ENCODE measurements around the gene MAPKAPK2.

The MAPKAPK2 gene

DNA sequence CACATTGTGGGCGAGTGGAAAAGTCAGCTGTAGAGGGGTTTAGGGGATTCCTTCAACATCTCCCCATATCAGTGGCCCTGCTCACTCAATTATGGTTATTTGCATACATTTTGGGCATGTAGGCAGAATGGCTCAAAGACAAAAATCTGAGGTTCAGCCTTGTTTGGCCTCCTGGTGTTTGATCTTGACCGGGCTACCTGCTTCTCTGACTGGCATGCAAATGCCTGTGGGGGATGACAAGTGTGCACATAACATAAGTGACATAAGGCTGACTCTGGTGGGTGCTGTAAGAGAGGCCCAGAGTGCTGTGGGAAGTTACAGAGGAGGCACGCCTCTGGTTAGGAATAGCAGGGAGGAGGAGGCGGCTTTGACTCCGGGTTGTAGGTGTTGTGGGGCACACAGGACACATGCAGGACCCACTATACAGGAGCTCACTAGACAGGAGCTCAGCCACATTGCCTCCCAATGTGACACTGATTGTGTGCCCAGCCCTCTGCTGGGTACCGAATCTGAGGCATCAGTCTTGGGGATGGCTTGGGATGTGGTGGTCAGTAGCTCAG lies 56.5 kb downstream of the MAPKAPK2 start:
- TF ChIP-seq, protein P1, sequence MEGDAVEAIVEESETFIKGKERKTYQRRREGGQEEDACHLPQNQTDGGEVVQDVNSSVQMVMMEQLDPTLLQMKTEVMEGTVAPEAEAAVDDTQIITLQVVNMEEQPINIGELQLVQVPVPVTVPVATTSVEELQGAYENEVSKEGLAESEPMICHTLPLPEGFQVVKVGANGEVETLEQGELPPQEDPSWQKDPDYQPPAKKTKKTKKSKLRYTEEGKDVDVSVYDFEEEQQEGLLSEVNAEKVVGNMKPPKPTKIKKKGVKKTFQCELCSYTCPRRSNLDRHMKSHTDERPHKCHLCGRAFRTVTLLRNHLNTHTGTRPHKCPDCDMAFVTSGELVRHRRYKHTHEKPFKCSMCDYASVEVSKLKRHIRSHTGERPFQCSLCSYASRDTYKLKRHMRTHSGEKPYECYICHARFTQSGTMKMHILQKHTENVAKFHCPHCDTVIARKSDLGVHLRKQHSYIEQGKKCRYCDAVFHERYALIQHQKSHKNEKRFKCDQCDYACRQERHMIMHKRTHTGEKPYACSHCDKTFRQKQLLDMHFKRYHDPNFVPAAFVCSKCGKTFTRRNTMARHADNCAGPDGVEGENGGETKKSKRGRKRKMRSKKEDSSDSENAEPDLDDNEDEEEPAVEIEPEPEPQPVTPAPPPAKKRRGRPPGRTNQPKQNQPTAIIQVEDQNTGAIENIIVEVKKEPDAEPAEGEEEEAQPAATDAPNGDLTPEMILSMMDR (IDR thresholded peaks at IDR 0.05), result no peak
- intact Hi-C loops (cut with DNase I; ENCODE audit: low total_unique reads), result no loop called here
- Histone ChIP-seq H3K4me3 (no peak overlapping the region), H3K27ac (no peak overlapping the region), H3K4me1 (peaks cover 0 to 13% (median 0%) of the 10 kb centered on the region in 4 donors), H3K36me3 (peaks cover 0 to 8% (median 0%) of the 10 kb centered on the region in 3 donors), H3K9me3 (no peaks in the 10 kb centered on the region), H3K27me3 (no peaks in the 10 kb centered on the region)
- no peak for DNase-seq

DNA sequence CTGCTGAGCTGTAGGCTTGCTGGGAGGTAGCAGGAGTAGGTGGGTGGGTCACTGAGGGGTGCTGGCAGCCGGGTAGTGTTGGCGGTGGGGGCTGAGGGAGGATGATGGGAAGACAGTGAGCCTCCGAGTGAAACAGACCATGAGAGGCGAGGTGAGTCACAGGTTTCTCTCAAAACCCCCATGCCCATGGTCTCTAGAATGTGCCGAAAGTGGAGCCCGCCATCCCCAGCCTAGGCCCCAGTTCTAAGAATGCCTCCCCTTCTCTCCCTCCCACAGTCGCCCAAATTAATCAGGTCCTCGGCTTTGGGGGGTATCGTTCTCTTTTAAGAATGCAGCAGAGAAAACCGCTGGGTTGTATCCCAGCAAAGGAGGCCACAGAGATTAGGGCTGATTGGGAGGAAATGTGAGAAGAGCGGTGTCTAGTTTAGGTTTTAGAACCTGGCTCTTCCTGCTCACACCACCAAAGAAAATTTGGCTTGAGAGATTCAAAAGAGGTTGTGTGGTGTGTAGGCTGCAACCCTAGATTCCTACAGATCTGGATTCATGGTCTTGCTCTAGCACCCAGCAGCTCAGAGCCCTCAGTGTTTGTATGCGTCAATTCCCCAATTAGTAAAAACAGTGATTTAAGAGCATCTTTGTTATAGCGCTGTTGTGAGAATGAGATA lies 58.1 kb downstream of the MAPKAPK2 start:
- Histone ChIP-seq H3K9me3 (no peaks in the 10 kb centered on the region), H3K36me3 (no peaks in the 10 kb centered on the region), H3K4me3 (no peak overlapping the region), H3K4me1 (peaks cover 0 to 13% (median 0%) of the 10 kb centered on the region in 4 donors), H3K27ac (no peak overlapping the region), H3K27me3 (no peaks in the 10 kb centered on the region)
- intact Hi-C loops (cut with DNase I; ENCODE audit: low total_unique reads), result no loop called here
- TF ChIP-seq, protein P1 (IDR thresholded peaks at IDR 0.05), result no peak
- DNase-seq, result no peak

DNA sequence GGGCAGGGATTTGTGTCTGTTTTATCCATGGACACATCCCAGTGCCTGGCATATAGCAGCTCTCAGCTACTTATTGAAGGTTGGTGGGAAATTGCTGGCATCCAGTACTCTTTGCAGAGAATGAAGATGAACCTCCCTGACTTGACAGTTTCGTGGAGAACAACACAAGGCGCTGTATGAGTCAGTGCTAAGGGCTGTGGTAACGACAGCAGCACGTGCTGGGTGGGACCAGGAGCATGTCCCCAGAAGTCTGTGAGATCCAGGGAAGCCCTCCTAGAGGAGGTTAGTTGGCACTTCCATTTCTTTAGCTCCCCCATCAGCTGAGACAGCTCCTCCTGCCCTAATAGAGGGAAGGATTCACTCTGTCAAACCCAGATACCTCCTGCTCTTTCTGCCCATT lies 60.0 kb downstream of the MAPKAPK2 start:
- Histone ChIP-seq H3K9me3 (no peaks in the 10 kb centered on the region), H3K36me3 (no peaks in the 10 kb centered on the region), H3K4me1 (no peaks in the 10 kb centered on the region), H3K4me3 (no peak overlapping the region), H3K27me3 (no peaks in the 10 kb centered on the region), H3K27ac (no peak overlapping the region)
- intact Hi-C loops (cut with DNase I; ENCODE audit: low total_unique reads), result no loop called here
- TF ChIP-seq, protein P1 (IDR thresholded peaks at IDR 0.05), result no peak
- no peak for DNase-seq

- Histone ChIP-seq H3K4me3 (no peak overlapping the region), H3K4me1 (no peaks in the 10 kb centered on the region), H3K36me3 (no peaks in the 10 kb centered on the region), H3K9me3 (no peaks in the 10 kb centered on the region), H3K27ac (no peak overlapping the region), H3K27me3 (no peaks in the 10 kb centered on the region)
- TF ChIP-seq, protein P1 (IDR thresholded peaks at IDR 0.05), result no peak
- DNase-seq, result no peak
- intact Hi-C loops (cut with DNase I; ENCODE audit: low total_unique reads), result no loop called here
These were observed 60.6 kb downstream of the MAPKAPK2 start for GRCh38 chr1:206745301-206745700.

GRCh38 chr1:206748348-206749030 lies 63.8 kb downstream of the MAPKAPK2 start:
- Histone ChIP-seq H3K4me3 (no peak overlapping the region), H3K36me3 (no peaks in the 10 kb centered on the region), H3K27ac (no peak overlapping the region), H3K27me3 (no peaks in the 10 kb centered on the region), H3K9me3 (no peaks in the 10 kb centered on the region), H3K4me1 (no peaks in the 10 kb centered on the region)
- TF ChIP-seq, protein P1 (IDR thresholded peaks at IDR 0.05), result no peak
- no peak for DNase-seq
- intact Hi-C loops (cut with DNase I; ENCODE audit: low total_unique reads), result no loop called here

Data from tibial artery (tissue), 4 donors.